ENCODE results near the gene CCDC85C. TPM values are rescaled to one million over a fixed set of nuclear protein-coding genes. Genes with fewer than 3 reads are reported as not detected.

Gene CCDC85C
- total and polyA plus RNA-seq, 2 of the 4 experiments (the other 2 are of a cell fraction): 16.0 to 19.0 TPM

GRCh38 chr14:99461411-99462085 lies 142.5 kb downstream of the CCDC85C start:
- intact Hi-C loops (cut with micrococcal nuclease) (no loop called here), dilution Hi-C loops (cut with HindIII; ENCODE audit: low sequenced_read_pairs, unreplicated experiment) (no loop called here), in situ Hi-C loops (cut with MboI; ENCODE audit: low sequenced_read_pairs) (no loop called here)
- no peak overlapping the region for H3K4ac ChIP-seq (ENCODE audit: low read depth, low read length)
- no peaks in the 10 kb centered on the region for H3K27me3 ChIP-seq (ENCODE audit: control insufficient read depth, insufficient read depth, low read length)
- H3K56ac ChIP-seq (ENCODE audit: extremely low read depth, insufficient read depth, low read length): no peak overlapping the region
- H3K14ac ChIP-seq (replicated peaks; ENCODE audit: low read depth, low read length): no peak overlapping the region
- 0 out of 2 replicates have a peak, but pooled peaks cover 3% of the 10 kb centered on the region for H3K9me1 ChIP-seq (ENCODE audit: insufficient read depth, low read length)
- BruUV-seq (replicated peaks): no TSS peak
- no peak overlapping the region for H3K9ac ChIP-seq (ENCODE audit: low read depth, low read length)
- peaks cover 6% of the 10 kb centered on the region; the same call in 1 of the 2 replicates for H4K20me1 ChIP-seq (ENCODE audit: insufficient read depth, low read length)
- H4K5ac ChIP-seq (ENCODE audit: low read depth, low read length): no peak overlapping the region
- POLR2A ChIA-PET (ENCODE audit: unreplicated experiment): no interaction called here
- peaks cover 2% of the 10 kb centered on the region; the same call in 1 of the 2 replicates for H3K4me1 ChIP-seq (ENCODE audit: control insufficient read depth, insufficient read depth, low read length)
- ATAC-seq (ENCODE audit: low read depth) (no peak), DNase-seq (no peak)
- H4K8ac ChIP-seq (ENCODE audit: low read depth in 2 of 2, low read length in 2 of 2): no peak overlapping the region
- H4K91ac ChIP-seq (ENCODE audit: insufficient read depth, low read depth, low read length): no peak overlapping the region
- no CpG with 5 or more reads among the region's 5 CpGs for WGBS, 2 experiments (ENCODE audit: extremely low coverage in 2 of 2, insufficient read length in 1 of 2)
- H2BK20ac ChIP-seq (ENCODE audit: low read depth, low read length): no peak overlapping the region
- H3K4me2 ChIP-seq (ENCODE audit: low read depth, low read length): no peak overlapping the region
- H2AK5ac ChIP-seq (ENCODE audit: low read depth, low read length): no peak overlapping the region
- H3K18ac ChIP-seq (ENCODE audit: low read depth, low read length): no peak overlapping the region
- no peak overlapping the region for H2BK15ac ChIP-seq (ENCODE audit: low read depth, low read length)
- no peak overlapping the region for H2AFZ ChIP-seq (replicated peaks; ENCODE audit: low read length, poor library complexity)
- H3K36me3 ChIP-seq (ENCODE audit: control insufficient read depth, insufficient read depth, low read length): peaks cover 31% of the 10 kb centered on the region
- CTCF ChIA-PET: no interaction called here
- H3K9me3 ChIP-seq (ENCODE audit: control insufficient read depth, insufficient read depth, low read length): no peaks in the 10 kb centered on the region
- no peak overlapping the region for H2BK5ac ChIP-seq (ENCODE audit: low read depth, low read length, poor library complexity, severe bottlenecking)
- H3K79me1 ChIP-seq (ENCODE audit: low read depth in 1 of 2, low read length in 2 of 2): peaks cover 8 to 25% of the 10 kb centered on the region in 2 experiments
- H2AK9ac ChIP-seq (replicated peaks; ENCODE audit: low read depth, low read length, poor library complexity): no peak overlapping the region
- H3K4me3 ChIP-seq (ENCODE audit: insufficient read depth, low read depth, low read length): no peak overlapping the region
- no peak overlapping the region for H3K27ac ChIP-seq (ENCODE audit: insufficient read depth, low read length)
- no peak overlapping the region for H3K23ac ChIP-seq (ENCODE audit: low read depth, low read length)
- TF ChIP-seq NFE2L2 (IDR thresholded peaks at IDR 0.05; ENCODE audit: low read depth, low read length) (no peak), RAD21 (IDR thresholded peaks at IDR 0.05; ENCODE audit: low read length) (no peak), SMC3 (IDR thresholded peaks at IDR 0.05; ENCODE audit: low read depth, low read length) (no peak), CHD1 (IDR thresholded peaks at IDR 0.05; ENCODE audit: low read depth, low read length) (no peak), RFX5 (IDR thresholded peaks at IDR 0.05; ENCODE audit: low read depth, low read length) (no peak), MAZ (IDR thresholded peaks at IDR 0.05; ENCODE audit: borderline replicate concordance, low read depth, low read length) (no peak), BHLHE40 (IDR thresholded peaks at IDR 0.05; ENCODE audit: low read depth, low read length) (no peak), ELK1 (IDR thresholded peaks at IDR 0.05; ENCODE audit: borderline replicate concordance, low read depth, low read length) (no peak), RCOR1 (IDR thresholded peaks at IDR 0.05; ENCODE audit: insufficient replicate concordance, low read length) (no peak), POLR2A (IDR thresholded peaks at IDR 0.05; ENCODE audit: low read depth, low read length) (no peak)
- TF ChIP-seq, protein P1, sequence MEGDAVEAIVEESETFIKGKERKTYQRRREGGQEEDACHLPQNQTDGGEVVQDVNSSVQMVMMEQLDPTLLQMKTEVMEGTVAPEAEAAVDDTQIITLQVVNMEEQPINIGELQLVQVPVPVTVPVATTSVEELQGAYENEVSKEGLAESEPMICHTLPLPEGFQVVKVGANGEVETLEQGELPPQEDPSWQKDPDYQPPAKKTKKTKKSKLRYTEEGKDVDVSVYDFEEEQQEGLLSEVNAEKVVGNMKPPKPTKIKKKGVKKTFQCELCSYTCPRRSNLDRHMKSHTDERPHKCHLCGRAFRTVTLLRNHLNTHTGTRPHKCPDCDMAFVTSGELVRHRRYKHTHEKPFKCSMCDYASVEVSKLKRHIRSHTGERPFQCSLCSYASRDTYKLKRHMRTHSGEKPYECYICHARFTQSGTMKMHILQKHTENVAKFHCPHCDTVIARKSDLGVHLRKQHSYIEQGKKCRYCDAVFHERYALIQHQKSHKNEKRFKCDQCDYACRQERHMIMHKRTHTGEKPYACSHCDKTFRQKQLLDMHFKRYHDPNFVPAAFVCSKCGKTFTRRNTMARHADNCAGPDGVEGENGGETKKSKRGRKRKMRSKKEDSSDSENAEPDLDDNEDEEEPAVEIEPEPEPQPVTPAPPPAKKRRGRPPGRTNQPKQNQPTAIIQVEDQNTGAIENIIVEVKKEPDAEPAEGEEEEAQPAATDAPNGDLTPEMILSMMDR (conservative IDR thresholded peaks at IDR 0.05; ENCODE audit: low read depth, low read length): no peak
- TF ChIP-seq, protein P2, sequence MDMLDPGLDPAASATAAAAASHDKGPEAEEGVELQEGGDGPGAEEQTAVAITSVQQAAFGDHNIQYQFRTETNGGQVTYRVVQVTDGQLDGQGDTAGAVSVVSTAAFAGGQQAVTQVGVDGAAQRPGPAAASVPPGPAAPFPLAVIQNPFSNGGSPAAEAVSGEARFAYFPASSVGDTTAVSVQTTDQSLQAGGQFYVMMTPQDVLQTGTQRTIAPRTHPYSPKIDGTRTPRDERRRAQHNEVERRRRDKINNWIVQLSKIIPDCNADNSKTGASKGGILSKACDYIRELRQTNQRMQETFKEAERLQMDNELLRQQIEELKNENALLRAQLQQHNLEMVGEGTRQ (IDR thresholded peaks at IDR 0.05; ENCODE audit: low read depth, low read length): no peak
- no peak overlapping the region for H2BK120ac ChIP-seq (ENCODE audit: low read depth, low read length)
